ENCODE results near the gene ATP2B2. TPM values are rescaled to one million over a fixed set of nuclear protein-coding genes. Genes with fewer than 3 reads are reported as not detected.

ATP2B2 gene
- total RNA-seq, 4 donors from 2014 or later: 0.09 to 0.12 TPM; not detected in 2

DNA sequence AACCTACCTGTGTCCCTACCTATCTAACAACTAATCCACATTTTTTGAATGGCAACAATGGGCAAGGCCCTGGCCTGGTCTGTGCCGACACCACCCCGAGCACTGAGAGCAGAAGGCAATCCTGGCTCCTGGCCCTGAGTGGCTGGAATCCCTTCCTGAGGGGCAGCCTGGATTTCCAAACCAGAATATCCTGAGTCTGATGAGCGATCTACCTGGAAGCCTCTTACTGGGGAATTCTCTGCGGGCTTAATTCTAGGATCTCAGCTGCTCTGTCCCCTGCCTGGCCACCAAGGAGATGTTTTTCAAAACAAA is 22.1 kb downstream of the ATP2B2 start:
- DNase-seq (ENCODE audit: low spot score): no peak
- ATAC-seq (ENCODE audit: low FRiP score): no peak
- TF ChIP-seq, protein P1, sequence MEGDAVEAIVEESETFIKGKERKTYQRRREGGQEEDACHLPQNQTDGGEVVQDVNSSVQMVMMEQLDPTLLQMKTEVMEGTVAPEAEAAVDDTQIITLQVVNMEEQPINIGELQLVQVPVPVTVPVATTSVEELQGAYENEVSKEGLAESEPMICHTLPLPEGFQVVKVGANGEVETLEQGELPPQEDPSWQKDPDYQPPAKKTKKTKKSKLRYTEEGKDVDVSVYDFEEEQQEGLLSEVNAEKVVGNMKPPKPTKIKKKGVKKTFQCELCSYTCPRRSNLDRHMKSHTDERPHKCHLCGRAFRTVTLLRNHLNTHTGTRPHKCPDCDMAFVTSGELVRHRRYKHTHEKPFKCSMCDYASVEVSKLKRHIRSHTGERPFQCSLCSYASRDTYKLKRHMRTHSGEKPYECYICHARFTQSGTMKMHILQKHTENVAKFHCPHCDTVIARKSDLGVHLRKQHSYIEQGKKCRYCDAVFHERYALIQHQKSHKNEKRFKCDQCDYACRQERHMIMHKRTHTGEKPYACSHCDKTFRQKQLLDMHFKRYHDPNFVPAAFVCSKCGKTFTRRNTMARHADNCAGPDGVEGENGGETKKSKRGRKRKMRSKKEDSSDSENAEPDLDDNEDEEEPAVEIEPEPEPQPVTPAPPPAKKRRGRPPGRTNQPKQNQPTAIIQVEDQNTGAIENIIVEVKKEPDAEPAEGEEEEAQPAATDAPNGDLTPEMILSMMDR (IDR thresholded peaks at IDR 0.05): no peak

DNA sequence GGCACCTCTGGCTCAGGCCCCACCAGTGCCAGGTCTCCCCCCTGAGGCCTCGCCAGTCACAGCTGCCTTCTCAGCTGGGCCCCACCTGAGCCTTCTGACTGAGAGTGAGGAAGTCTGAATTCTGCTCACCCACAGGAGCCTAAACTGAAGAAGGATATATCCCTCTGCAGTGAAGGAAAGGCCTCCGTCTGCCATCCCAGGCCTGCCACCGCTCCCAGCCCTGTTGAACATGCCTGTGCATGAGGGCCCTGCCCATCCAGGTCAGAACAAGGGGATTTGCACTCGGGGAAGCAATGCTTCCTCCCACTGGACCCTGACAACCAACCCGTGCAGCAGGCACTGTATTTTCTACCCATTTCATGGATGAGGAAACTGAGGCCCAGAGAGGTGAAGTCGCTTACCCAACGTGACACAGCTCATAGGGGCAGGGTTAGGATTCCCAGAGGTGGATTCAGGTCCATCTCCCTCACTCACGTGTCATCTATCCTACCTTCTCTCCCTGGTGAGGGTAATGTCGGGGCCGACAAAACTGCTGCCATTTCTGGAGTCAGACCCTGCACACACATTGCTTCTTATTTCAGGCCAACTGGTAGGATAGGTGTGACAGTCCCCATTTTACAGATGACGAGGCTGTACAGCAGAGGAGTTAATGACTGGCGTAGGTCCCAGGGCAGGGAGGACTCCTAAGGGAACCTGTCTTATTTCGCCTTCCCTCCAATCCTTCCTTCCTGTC is 22.6 kb downstream of the ATP2B2 start:
- no peak for DNase-seq (ENCODE audit: low spot score)
- no peak for ATAC-seq (ENCODE audit: low FRiP score)
- TF ChIP-seq, protein P1 (IDR thresholded peaks at IDR 0.05): no peak

DNA sequence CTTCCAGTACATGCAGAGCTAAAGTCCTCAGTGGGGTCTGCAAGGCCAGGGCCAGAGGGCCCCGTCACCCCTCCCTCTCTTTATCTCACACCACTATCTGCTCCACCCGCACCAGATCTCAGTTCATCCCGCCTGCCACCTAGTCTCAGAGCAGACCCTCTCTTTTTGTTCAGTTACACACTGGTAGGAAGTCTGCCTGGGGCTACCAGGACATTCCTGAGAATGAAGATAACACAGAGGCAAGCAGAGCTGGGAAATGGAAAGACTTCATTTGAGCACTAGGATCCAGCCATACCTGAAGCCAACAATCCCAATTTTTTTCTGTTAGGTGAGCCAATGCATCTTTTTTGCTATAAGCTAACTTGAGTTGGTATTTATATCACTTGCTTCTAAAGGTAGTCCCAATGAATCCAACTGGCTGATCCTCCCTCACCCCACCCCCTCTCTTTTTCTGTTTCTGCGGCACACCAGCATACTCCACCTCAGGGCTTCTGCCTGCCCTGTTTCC is 24.5 kb downstream of the ATP2B2 start:
- TF ChIP-seq, protein P1 (IDR thresholded peaks at IDR 0.05): no peak
- DNase-seq (ENCODE audit: low spot score): no peak
- no peak for ATAC-seq (ENCODE audit: low FRiP score)

DNA sequence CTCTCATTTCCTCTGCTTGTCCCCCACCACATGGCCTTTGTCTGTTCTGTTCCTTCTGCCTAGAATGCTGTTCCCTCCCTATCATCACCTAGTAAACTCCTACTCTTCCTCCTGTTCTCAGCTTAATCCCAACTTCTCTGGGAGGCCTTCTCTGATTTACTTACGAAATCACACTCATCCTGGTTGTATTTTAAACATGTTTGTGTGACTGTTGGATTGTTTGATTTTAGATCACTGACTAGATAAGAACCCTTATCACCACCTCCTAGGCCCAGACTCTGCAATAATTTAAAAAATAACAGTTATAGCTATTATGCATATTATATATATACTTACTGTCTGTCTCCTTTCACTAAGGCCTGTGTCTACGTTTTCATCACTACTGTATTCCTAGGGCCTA is 26.1 kb downstream of the ATP2B2 start:
- ATAC-seq (ENCODE audit: low FRiP score) (no peak), DNase-seq (ENCODE audit: low spot score) (no peak)
- TF ChIP-seq, protein P1 (IDR thresholded peaks at IDR 0.05): no peak

DNA sequence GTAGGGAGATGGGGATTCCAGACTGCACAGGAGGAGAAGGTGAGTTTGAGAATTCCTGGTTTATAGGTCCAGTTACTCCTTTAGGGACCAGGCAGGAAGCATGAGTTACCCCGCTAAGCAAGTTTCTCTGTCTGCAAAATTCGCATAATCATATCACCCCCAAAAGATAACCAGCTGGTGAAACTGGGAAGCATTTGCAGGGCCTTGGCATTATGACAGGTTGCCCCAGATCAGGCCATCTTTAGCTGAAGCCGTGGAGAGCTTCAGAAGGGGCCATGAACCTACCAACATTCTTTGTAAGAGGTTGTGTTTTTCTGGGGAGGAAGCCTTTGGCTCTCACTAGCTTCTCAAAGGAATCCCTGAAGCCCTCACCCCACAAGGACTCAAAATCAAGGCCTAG is 29.4 kb downstream of the ATP2B2 start:
- DNase-seq (ENCODE audit: low spot score) (no peak), ATAC-seq (ENCODE audit: low FRiP score) (no peak)
- TF ChIP-seq, protein P1 (IDR thresholded peaks at IDR 0.05): no peak

DNA sequence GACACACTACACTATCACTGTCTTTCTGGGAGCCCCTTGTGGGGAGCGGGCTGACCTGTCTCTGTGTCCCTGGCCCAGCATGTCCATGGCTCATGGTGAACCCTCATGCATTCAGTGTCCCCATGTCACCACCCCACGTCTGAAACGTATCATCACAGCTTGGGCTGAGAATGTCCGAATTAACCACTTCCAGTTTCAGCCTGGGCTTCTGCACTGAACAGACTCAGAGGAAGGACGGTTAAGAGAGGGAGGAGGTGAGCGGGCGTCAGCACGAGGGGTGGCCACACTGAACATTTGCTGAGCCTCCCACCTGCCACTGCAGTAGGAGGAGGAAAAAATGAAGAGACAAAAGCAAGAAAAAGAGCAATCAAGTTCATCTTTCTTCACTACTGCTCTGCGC is 30.5 kb downstream of the ATP2B2 start:
- DNase-seq (ENCODE audit: low spot score): no peak
- ATAC-seq (ENCODE audit: low FRiP score): no peak
- TF ChIP-seq, protein P1 (IDR thresholded peaks at IDR 0.05): no peak

DNA sequence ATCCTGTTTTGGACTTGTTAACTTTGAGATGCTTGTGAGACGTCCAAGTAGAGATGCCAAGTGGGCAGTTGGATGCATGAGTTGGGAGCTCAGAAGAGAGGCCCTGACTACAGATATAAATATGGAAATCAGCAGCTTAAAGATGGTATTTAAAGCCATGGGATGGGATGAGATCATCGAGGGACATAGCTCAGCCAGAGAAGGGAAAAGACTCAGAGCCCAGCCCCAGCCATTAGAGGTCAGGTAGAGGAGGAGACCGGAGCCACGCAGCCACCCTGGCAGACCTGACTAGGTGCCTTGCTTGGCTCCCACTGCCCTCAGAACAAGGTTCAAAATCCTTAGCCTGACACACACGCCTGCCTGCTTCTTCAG is 31.1 kb downstream of the ATP2B2 start:
- TF ChIP-seq, protein P1 (IDR thresholded peaks at IDR 0.05): no peak
- ATAC-seq (ENCODE audit: low FRiP score): no peak
- no peak for DNase-seq (ENCODE audit: low spot score)
